Measurements from ENCODE around the gene IRX3. TPM values are rescaled to one million over a fixed set of nuclear protein-coding genes. Genes with fewer than 3 reads are reported as not detected.

Gene IRX3
- total RNA-seq, 2 experiments from 2014 or later, result not detected

GRCh38 chr16:54316095-54316889 is 29.7 kb upstream of the IRX3 start:
- DNase-seq (no peak), ATAC-seq (no peak)
- H3K4me3 Mint-ChIP-seq, result no peak overlapping the region
- no peak overlapping the region for H3K27ac Mint-ChIP-seq
- CTCF ChIA-PET, result no interaction called here
- no peaks in the 10 kb centered on the region for H3K27me3 Mint-ChIP-seq (ENCODE audit: low read depth)
- no peaks in the 10 kb centered on the region for H3K36me3 Mint-ChIP-seq (ENCODE audit: low read depth)
- no peaks in the 10 kb centered on the region for H3K9me3 Mint-ChIP-seq (ENCODE audit: insufficient read depth)
- POLR2A ChIA-PET, result no interaction called here
- H3K4me1 Mint-ChIP-seq (ENCODE audit: low read depth), result no peaks in the 10 kb centered on the region

- DNase-seq (no peak), ATAC-seq (no peak)
- no peaks in the 10 kb centered on the region for H3K27me3 Mint-ChIP-seq (ENCODE audit: low read depth)
- H3K9me3 Mint-ChIP-seq (ENCODE audit: insufficient read depth), result no peaks in the 10 kb centered on the region
- CTCF ChIA-PET, result no interaction called here
- H3K36me3 Mint-ChIP-seq (ENCODE audit: low read depth), result no peaks in the 10 kb centered on the region
- H3K27ac Mint-ChIP-seq, result no peak overlapping the region
- H3K4me3 Mint-ChIP-seq, result no peak overlapping the region
- no peaks in the 10 kb centered on the region for H3K4me1 Mint-ChIP-seq (ENCODE audit: low read depth)
- POLR2A ChIA-PET, result no interaction called here
Observed at GRCh38 chr16:54313789-54314188, 27.2 kb upstream of the IRX3 start.

GRCh38 chr16:54312502-54312991 is 26.0 kb upstream of the IRX3 start:
- Mint-ChIP-seq H3K4me3 (no peak overlapping the region), H3K36me3 (ENCODE audit: low read depth) (no peaks in the 10 kb centered on the region), H3K27me3 (ENCODE audit: low read depth) (no peaks in the 10 kb centered on the region), H3K27ac (no peak overlapping the region), H3K4me1 (ENCODE audit: low read depth) (no peaks in the 10 kb centered on the region), H3K9me3 (ENCODE audit: insufficient read depth) (no peaks in the 10 kb centered on the region)
- DNase-seq, result no peak
- no peak for ATAC-seq
- ChIA-PET POLR2A (no interaction called here), CTCF (no interaction called here)

- no peak overlapping the region for H3K27ac Mint-ChIP-seq
- ATAC-seq (no peak), DNase-seq (no peak)
- no peaks in the 10 kb centered on the region for H3K9me3 Mint-ChIP-seq (ENCODE audit: insufficient read depth)
- ChIA-PET POLR2A (no interaction called here), CTCF (no interaction called here)
- H3K36me3 Mint-ChIP-seq (ENCODE audit: low read depth), result no peaks in the 10 kb centered on the region
- H3K4me1 Mint-ChIP-seq (ENCODE audit: low read depth), result no peaks in the 10 kb centered on the region
- H3K27me3 Mint-ChIP-seq (ENCODE audit: low read depth), result peaks cover 2% of the 10 kb centered on the region
- H3K4me3 Mint-ChIP-seq, result no peak overlapping the region
Observed at GRCh38 chr16:54309341-54309740, 22.8 kb upstream of the IRX3 start.

GRCh38 chr16:54305080-54305479 is 18.5 kb upstream of the IRX3 start:
- DNase-seq (no peak), ATAC-seq (no peak)
- Mint-ChIP-seq H3K4me3 (no peak overlapping the region), H3K36me3 (ENCODE audit: low read depth) (no peaks in the 10 kb centered on the region), H3K9me3 (ENCODE audit: insufficient read depth) (no peaks in the 10 kb centered on the region), H3K27ac (no peak overlapping the region), H3K4me1 (ENCODE audit: low read depth) (no peaks in the 10 kb centered on the region), H3K27me3 (ENCODE audit: low read depth) (peaks cover 2% of the 10 kb centered on the region)
- POLR2A ChIA-PET, result no interaction called here
- CTCF ChIA-PET, result no interaction called here

GRCh38 chr16:54303613-54304012 is 17.0 kb upstream of the IRX3 start:
- H3K4me3 Mint-ChIP-seq, result no peak overlapping the region
- DNase-seq, result no peak
- H3K27ac Mint-ChIP-seq, result no peak overlapping the region
- POLR2A ChIA-PET, result no interaction called here
- H3K9me3 Mint-ChIP-seq (ENCODE audit: insufficient read depth), result no peaks in the 10 kb centered on the region
- CTCF ChIA-PET, result no interaction called here
- H3K36me3 Mint-ChIP-seq (ENCODE audit: low read depth), result no peaks in the 10 kb centered on the region
- peaks cover 2% of the 10 kb centered on the region for H3K27me3 Mint-ChIP-seq (ENCODE audit: low read depth)
- no peak for ATAC-seq
- H3K4me1 Mint-ChIP-seq (ENCODE audit: low read depth), result no peaks in the 10 kb centered on the region

- DNase-seq, result no peak
- Mint-ChIP-seq H3K4me3 (no peak overlapping the region), H3K27me3 (ENCODE audit: low read depth) (peaks cover 16% of the 10 kb centered on the region), H3K36me3 (ENCODE audit: low read depth) (no peaks in the 10 kb centered on the region), H3K4me1 (ENCODE audit: low read depth) (no peaks in the 10 kb centered on the region), H3K9me3 (ENCODE audit: insufficient read depth) (no peaks in the 10 kb centered on the region), H3K27ac (no peak overlapping the region)
- CTCF ChIA-PET, result no interaction called here
- no peak for ATAC-seq
- POLR2A ChIA-PET, result no interaction called here
Observed at GRCh38 chr16:54297154-54297553, 10.6 kb upstream of the IRX3 start.

- no peak overlapping the region for H3K4me3 Mint-ChIP-seq
- DNase-seq (no peak), ATAC-seq (no peak)
- H3K27me3 Mint-ChIP-seq (ENCODE audit: low read depth), result peaks cover 20% of the 10 kb centered on the region
- H3K36me3 Mint-ChIP-seq (ENCODE audit: low read depth), result no peaks in the 10 kb centered on the region
- H3K9me3 Mint-ChIP-seq (ENCODE audit: insufficient read depth), result no peaks in the 10 kb centered on the region
- ChIA-PET POLR2A (no interaction called here), CTCF (no interaction called here)
- H3K27ac Mint-ChIP-seq, result no peak overlapping the region
- no peaks in the 10 kb centered on the region for H3K4me1 Mint-ChIP-seq (ENCODE audit: low read depth)
Observed at GRCh38 chr16:54296543-54296942, 10.0 kb upstream of the IRX3 start.

GRCh38 chr16:54291656-54292487 is 5.3 kb upstream of the IRX3 start:
- ChIA-PET POLR2A (interaction anchor here (0.6 kb wide), 2 partner anchors 1079 to 1199 kb away, joined by 3 read pairs; no protein-coding TSS in a partner anchor), CTCF (no interaction called here)
- H3K9me3 Mint-ChIP-seq (ENCODE audit: insufficient read depth), result peaks cover 4% of the 10 kb centered on the region
- H3K27me3 Mint-ChIP-seq (ENCODE audit: low read depth), result peaks cover 61% of the 10 kb centered on the region
- DNase-seq (no peak), ATAC-seq (no peak)
- no peak overlapping the region for H3K4me3 Mint-ChIP-seq
- H3K27ac Mint-ChIP-seq, result no peak overlapping the region
- H3K4me1 Mint-ChIP-seq (ENCODE audit: low read depth), result no peaks in the 10 kb centered on the region
- H3K36me3 Mint-ChIP-seq (ENCODE audit: low read depth), result peaks cover 10% of the 10 kb centered on the region

GRCh38 chr16:54290833-54291655 is 4.5 kb upstream of the IRX3 start:
- no peak for ATAC-seq
- POLR2A ChIA-PET, result no interaction called here
- peak overlapping the region; percentile 56 for H3K27ac Mint-ChIP-seq

GRCh38 chr16:54289945-54290832 is 3.6 kb upstream of the IRX3 start:
- H3K27ac Mint-ChIP-seq, result peak overlapping the region; percentile 56
- peaks cover 9% of the 10 kb centered on the region for H3K4me1 Mint-ChIP-seq (ENCODE audit: low read depth)
- H3K4me3 Mint-ChIP-seq, result peak overlapping the region; percentile 49
- H3K36me3 Mint-ChIP-seq (ENCODE audit: low read depth), result peaks cover 16% of the 10 kb centered on the region
- DNase-seq (no peak), ATAC-seq (no peak)
- ChIA-PET CTCF (no interaction called here), POLR2A (no interaction called here)
- peaks cover 69% of the 10 kb centered on the region for H3K27me3 Mint-ChIP-seq (ENCODE audit: low read depth)
- peaks cover 4% of the 10 kb centered on the region for H3K9me3 Mint-ChIP-seq (ENCODE audit: insufficient read depth)

More at GRCh38 chr16:54290833-54291655, 4.5 kb upstream of the IRX3 start:
- DNase-seq, result no peak
- CTCF ChIA-PET, result no interaction called here
- Mint-ChIP-seq H3K4me3 (no peak overlapping the region), H3K36me3 (ENCODE audit: low read depth) (peaks cover 13% of the 10 kb centered on the region), H3K9me3 (ENCODE audit: insufficient read depth) (peaks cover 4% of the 10 kb centered on the region), H3K27me3 (ENCODE audit: low read depth) (peaks cover 67% of the 10 kb centered on the region), H3K4me1 (ENCODE audit: low read depth) (peaks cover 6% of the 10 kb centered on the region)

All from activated CD8-positive, alpha-beta T cell treated with anti-CD3 and anti-CD28 coated beads, Interleukin-2, amount 10 ng/mL, durations not matched to agents 7 days and 5 days (primary cell).